ENCODE results near the gene MAN1C1. TPM values are rescaled to one million over a fixed set of nuclear protein-coding genes. Genes with fewer than 3 reads are reported as not detected.
A peak's percentile ranks its signal among the peaks of the same experiment; 100 is the strongest.
"Not testable (repeated sequence)": the region's sequence is repeated elsewhere in the genome, so short reads cannot be mapped to it uniquely, and the experiment has no call there.

MAN1C1 gene
- total RNA-seq, 2 donors from 2014 or later = 2.2 to 4.3 TPM

DNA sequence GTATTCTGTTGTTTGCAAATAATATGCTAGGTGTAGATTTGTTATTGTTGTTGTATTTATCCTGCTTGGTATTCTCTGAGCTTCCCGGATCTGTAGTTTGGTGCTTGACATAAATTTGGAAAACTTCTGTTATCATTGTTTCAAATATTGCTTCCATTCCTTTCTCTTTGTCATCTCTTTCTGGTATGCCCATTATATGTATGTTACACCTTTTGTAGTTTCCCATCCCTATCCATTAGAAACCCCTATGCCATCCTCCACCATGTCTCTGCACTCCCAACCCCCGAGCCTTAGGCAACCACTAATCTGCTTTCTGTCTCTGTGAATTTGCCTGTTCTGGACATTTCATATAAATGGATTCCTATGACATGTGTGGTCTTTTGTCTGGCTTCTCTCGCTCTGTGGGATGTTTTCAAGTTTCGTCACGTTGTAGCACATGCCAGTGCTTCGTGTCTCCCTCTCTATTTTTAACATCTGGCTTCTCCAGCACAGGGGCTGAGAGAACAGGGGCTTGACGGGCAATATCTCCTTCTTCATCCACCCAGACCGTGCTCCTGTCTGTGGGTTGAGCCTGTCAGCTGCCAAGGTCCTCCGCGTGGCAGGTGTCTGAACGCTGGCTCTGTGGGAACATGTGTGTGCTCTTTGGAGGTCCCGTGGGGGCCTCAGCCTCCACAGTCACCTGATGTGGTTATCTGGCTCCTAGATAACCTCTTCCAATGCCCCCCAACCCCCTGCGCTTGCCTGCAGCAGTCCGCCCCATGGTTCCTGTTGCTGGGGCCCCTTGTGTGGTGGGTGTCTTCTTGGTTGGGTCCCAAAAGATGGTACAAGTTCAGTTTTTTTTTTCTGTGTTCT, 32.8 kb upstream of the MAN1C1 start:
- Histone ChIP-seq H3K27me3 (ENCODE audit: control insufficient read depth, insufficient read depth, low read length, poor library complexity, severe bottlenecking) (no peaks in the 10 kb centered on the region), H3K9me3 (ENCODE audit: control insufficient read depth, low read length) (no peaks in the 10 kb centered on the region), H3K4me3 (ENCODE audit: low read length) (no peak overlapping the region), H3K27ac (ENCODE audit: low read depth, low read length) (no peak overlapping the region), H3K9ac (ENCODE audit: extremely low read depth, low read length, poor library complexity, severe bottlenecking) (no peak overlapping the region), H3K4me1 (ENCODE audit: control insufficient read depth, insufficient read depth, low read length) (no peaks in the 10 kb centered on the region), H3K36me3 (ENCODE audit: control insufficient read depth, insufficient read depth, low read length) (no peaks in the 10 kb centered on the region)
- no peak overlapping the region for H3K4me3 Mint-ChIP-seq
- TF ChIP-seq CTCF (conservative IDR thresholded peaks at IDR 0.05) = no peak
- H3K36me3 Mint-ChIP-seq (ENCODE audit: low read depth) = no peaks in the 10 kb centered on the region
- peaks cover 4% of the 10 kb centered on the region for H3K9me3 Mint-ChIP-seq
- no peak overlapping the region for H3K27ac Mint-ChIP-seq
- WGBS, 2 experiments (ENCODE audit: insufficient coverage in 1 of 2, insufficient read length in 1 of 2) = 90 to 93% methylated on average over 9 to 14 of the region's 14 CpGs
- H3K27me3 Mint-ChIP-seq (ENCODE audit: insufficient read depth) = peaks cover 2% of the 10 kb centered on the region
- DNase-seq = no peak
- H3K4me1 Mint-ChIP-seq = peaks cover 15% of the 10 kb centered on the region

GRCh38 chr1:25586181-25586588, 30.4 kb upstream of the MAN1C1 start:
- no peaks in the 10 kb centered on the region for H3K36me3 Mint-ChIP-seq (ENCODE audit: low read depth)
- no peaks in the 10 kb centered on the region for H3K4me1 ChIP-seq (ENCODE audit: control insufficient read depth, insufficient read depth, low read length)
- DNase-seq = peak; percentile 90
- H3K9me3 ChIP-seq (ENCODE audit: control insufficient read depth, low read length) = no peaks in the 10 kb centered on the region
- H3K27ac Mint-ChIP-seq = no peak overlapping the region
- H3K27ac ChIP-seq (ENCODE audit: low read depth, low read length) = no peak overlapping the region
- H3K27me3 ChIP-seq (ENCODE audit: control insufficient read depth, insufficient read depth, low read length, poor library complexity, severe bottlenecking) = no peaks in the 10 kb centered on the region
- H3K36me3 ChIP-seq (ENCODE audit: control insufficient read depth, insufficient read depth, low read length) = no peaks in the 10 kb centered on the region
- peaks cover 16% of the 10 kb centered on the region for H3K4me1 Mint-ChIP-seq
- H3K4me3 Mint-ChIP-seq = no peak overlapping the region
- TF ChIP-seq CTCF (conservative IDR thresholded peaks at IDR 0.05) = no peak
- WGBS, 2 experiments (ENCODE audit: insufficient coverage in 1 of 2, insufficient read length in 1 of 2) = 84 to 91% methylated on average over 8 to 16 of the region's 16 CpGs
- H3K9me3 Mint-ChIP-seq = peaks cover 4% of the 10 kb centered on the region
- no peak overlapping the region for H3K4me3 ChIP-seq (ENCODE audit: low read length)
- H3K9ac ChIP-seq (ENCODE audit: extremely low read depth, low read length, poor library complexity, severe bottlenecking) = no peak overlapping the region
- peaks cover 3% of the 10 kb centered on the region for H3K27me3 Mint-ChIP-seq (ENCODE audit: insufficient read depth)

GRCh38 chr1:25587290-25587689, 29.3 kb upstream of the MAN1C1 start:
- H3K27ac Mint-ChIP-seq = no peak overlapping the region
- Histone ChIP-seq H3K9me3 (ENCODE audit: control insufficient read depth, low read length) (no peaks in the 10 kb centered on the region), H3K36me3 (ENCODE audit: control insufficient read depth, insufficient read depth, low read length) (no peaks in the 10 kb centered on the region), H3K9ac (ENCODE audit: extremely low read depth, low read length, poor library complexity, severe bottlenecking) (no peak overlapping the region), H3K4me3 (ENCODE audit: low read length) (no peak overlapping the region), H3K27ac (ENCODE audit: low read depth, low read length) (no peak overlapping the region), H3K4me1 (ENCODE audit: control insufficient read depth, insufficient read depth, low read length) (no peaks in the 10 kb centered on the region), H3K27me3 (ENCODE audit: control insufficient read depth, insufficient read depth, low read length, poor library complexity, severe bottlenecking) (no peaks in the 10 kb centered on the region)
- peaks cover 4% of the 10 kb centered on the region for H3K9me3 Mint-ChIP-seq
- peaks cover 3% of the 10 kb centered on the region for H3K27me3 Mint-ChIP-seq (ENCODE audit: insufficient read depth)
- no peak for DNase-seq
- WGBS, 2 experiments (ENCODE audit: insufficient coverage in 1 of 2, insufficient read length in 1 of 2) = 90 to 95% methylated on average over 8 of the region's 8 CpGs
- no peak overlapping the region for H3K4me3 Mint-ChIP-seq
- TF ChIP-seq CTCF (conservative IDR thresholded peaks at IDR 0.05) = no peak
- H3K4me1 Mint-ChIP-seq = peaks cover 16% of the 10 kb centered on the region
- H3K36me3 Mint-ChIP-seq (ENCODE audit: low read depth) = no peaks in the 10 kb centered on the region

GRCh38 chr1:25588224-25588623, 28.4 kb upstream of the MAN1C1 start:
- not testable (repeated sequence) for H3K4me1 ChIP-seq (ENCODE audit: control insufficient read depth, insufficient read depth, low read length); H3K4me3 ChIP-seq (ENCODE audit: low read length); H3K27ac ChIP-seq (ENCODE audit: low read depth, low read length); H3K27me3 Mint-ChIP-seq (ENCODE audit: insufficient read depth); H3K27me3 ChIP-seq (ENCODE audit: control insufficient read depth, insufficient read depth, low read length, poor library complexity, severe bottlenecking); H3K4me3 Mint-ChIP-seq; H3K9me3 Mint-ChIP-seq; H3K9ac ChIP-seq (ENCODE audit: extremely low read depth, low read length, poor library complexity, severe bottlenecking); H3K9me3 ChIP-seq (ENCODE audit: control insufficient read depth, low read length); H3K36me3 ChIP-seq (ENCODE audit: control insufficient read depth, insufficient read depth, low read length); H3K36me3 Mint-ChIP-seq (ENCODE audit: low read depth)
- WGBS, 2 experiments (ENCODE audit: insufficient coverage in 1 of 2, insufficient read length in 1 of 2) = 33 to 60% methylated on average over 1 to 7 of the region's 7 CpGs
- Mint-ChIP-seq H3K27ac (peak overlapping the region; percentile 56), H3K4me1 (peaks cover 16% of the 10 kb centered on the region)
- peak; percentile 74 for DNase-seq

- not testable (repeated sequence) for H3K9me3 Mint-ChIP-seq; DNase-seq; H3K27me3 ChIP-seq (ENCODE audit: control insufficient read depth, insufficient read depth, low read length, poor library complexity, severe bottlenecking); H3K36me3 ChIP-seq (ENCODE audit: control insufficient read depth, insufficient read depth, low read length); H3K9me3 ChIP-seq (ENCODE audit: control insufficient read depth, low read length); H3K36me3 Mint-ChIP-seq (ENCODE audit: low read depth); H3K9ac ChIP-seq (ENCODE audit: extremely low read depth, low read length, poor library complexity, severe bottlenecking); H3K27ac ChIP-seq (ENCODE audit: low read depth, low read length); H3K4me3 ChIP-seq (ENCODE audit: low read length); H3K4me3 Mint-ChIP-seq; H3K4me1 ChIP-seq (ENCODE audit: control insufficient read depth, insufficient read depth, low read length); H3K27me3 Mint-ChIP-seq (ENCODE audit: insufficient read depth)
- Mint-ChIP-seq H3K27ac (peak overlapping the region; percentile 56), H3K4me1 (peaks cover 16% of the 10 kb centered on the region)
- 90 to 93% methylated on average over 8 to 13 of the region's 13 CpGs for WGBS, 2 experiments (ENCODE audit: insufficient coverage in 1 of 2, insufficient read length in 1 of 2)
Measured at GRCh38 chr1:25588786-25589185, 27.8 kb upstream of the MAN1C1 start.
